Stimulated activated CD8-positive, alpha-beta memory T cell treated with anti-CD3 and anti-CD28 coated beads, Interleukin-12 subunit alpha, Interleukin-12 subunit beta, amount 100 ng/mL, for 24 hours (primary cell): ENCODE results near the gene SLC8A2.

Experiments used
- DNase-seq: peaks from one replicate; pipeline ENCODE4 v3.0.0-alpha.2; 2020; ENCODE audit errors: extremely low read depth

The SLC8A2 gene

GRCh38 chr19:47471733-47472457 is at the start of gene SLC8A2:
TSS of gene SLC8A2 (minus strand) at chr19:47471893. CDS start at chr19:47466403, 5,490 bp downstream.
- peak; percentile 19 for DNase-seq

DNA sequence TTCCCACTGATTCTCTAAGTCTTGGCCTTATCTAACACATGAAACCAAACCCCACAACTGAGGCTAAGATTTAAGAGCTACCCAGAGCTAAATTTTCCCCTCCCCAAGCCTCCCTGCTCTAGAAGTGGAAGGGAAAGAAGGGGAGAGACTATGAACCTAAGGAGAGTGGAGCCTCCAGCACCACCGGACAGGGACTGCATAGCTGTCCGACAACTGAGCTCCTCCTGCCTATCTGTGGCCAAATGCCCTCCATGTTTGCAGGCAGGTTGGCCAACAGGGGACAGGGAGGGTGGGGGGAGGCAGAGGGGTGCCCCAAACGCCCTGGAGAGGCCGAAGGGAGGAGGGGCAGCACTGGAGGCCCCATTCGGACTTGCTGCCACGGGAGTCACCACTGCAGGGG is 49.1 kb upstream of the SLC8A2 start:
- DNase-seq, result no peak

- DNase-seq, result no peak
Measured at GRCh38 chr19:47520343-47520806, 48.7 kb upstream of the SLC8A2 start.

DNA sequence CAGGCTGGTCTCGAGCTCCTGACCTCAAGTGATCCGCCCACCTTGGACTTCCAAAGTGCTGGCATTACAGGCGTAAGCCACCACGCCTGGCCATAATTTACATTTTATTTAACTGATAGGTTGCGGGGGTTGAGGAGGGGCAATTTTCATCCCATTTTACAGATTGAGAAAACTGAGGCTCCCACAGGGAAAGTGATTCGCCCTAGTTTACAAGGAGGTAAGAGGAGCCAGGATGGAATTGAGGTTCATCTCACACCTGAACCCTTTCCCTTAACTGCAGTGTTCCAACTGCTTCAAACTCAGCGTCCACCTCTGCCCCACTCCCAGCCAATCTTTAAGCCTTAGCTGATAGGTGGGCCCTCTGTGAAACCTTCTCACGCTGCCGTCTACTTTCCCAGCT is 47.2 kb upstream of the SLC8A2 start:
- no peak for DNase-seq

GRCh38 chr19:47518139-47518538 is 46.4 kb upstream of the SLC8A2 start:
- DNase-seq, result peak; percentile 31

DNA sequence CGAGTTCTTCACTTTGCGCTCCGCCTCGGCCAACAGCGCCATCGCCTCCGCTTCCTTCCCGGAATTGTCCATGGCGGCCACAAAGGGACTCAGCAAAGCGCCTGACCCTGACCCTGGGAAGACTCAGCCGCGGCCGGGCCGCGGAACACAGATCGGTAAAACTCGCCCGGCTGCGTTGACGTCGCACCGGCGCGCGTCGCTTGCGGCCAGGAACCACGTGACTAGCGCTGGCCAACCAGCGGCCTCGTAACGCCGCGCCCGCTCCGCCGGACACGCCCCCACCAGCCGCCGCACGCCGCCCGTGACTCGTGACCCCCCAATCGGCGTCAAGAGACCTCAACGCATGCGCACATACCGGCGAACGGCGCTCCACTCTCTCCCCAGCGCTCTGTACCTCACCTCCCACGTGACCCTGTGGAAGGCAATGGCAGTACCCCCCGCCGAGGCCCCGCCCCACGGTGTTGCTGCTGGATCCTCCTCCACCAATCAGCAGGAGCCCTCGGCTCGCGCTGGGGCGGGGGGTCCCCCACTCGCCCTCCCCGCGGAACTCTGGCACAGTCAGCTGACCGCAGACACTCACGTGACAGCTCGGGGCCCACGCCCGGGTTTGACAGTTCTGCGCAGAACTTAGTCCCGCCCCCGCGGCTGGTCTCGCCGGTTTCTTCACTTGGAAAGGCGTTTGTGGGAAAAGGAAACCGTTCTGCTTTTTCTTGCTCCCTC is 43.3 kb upstream of the SLC8A2 start, which contains the start of gene NAPA:
Gene NAPA (minus strand): TSS at position 195 of the 720 bp plus-strand sequence. CDS start 123 bp downstream, at position 72.
- peak; percentile 100 for DNase-seq

- DNase-seq, result no peak
Measured at GRCh38 chr19:47514151-47514868, 42.6 kb upstream of the SLC8A2 start.

GRCh38 chr19:47512948-47513319 is 41.2 kb upstream of the SLC8A2 start:
- DNase-seq, result no peak

- no peak for DNase-seq
Measured at GRCh38 chr19:47512183-47512947, 40.7 kb upstream of the SLC8A2 start.

DNA sequence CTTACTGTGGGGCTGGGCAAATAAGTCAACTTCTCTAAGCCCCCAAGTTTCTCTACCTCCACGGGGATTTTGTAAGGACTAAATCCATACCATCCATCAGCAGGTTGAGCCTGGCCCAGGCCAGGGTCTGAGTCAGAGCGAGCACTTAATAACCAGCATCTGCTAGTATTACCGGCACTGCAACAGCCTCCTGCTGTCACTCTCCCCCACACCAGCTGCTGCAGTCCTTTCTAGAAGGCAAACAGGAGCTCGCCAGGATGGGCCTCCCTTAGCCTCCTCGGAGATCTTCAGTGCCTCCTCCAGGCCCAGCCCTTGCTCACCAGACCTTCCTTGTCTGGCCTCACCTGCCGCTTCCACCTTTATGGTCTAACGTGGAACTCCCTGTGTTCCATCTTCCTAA is 40.0 kb upstream of the SLC8A2 start:
- no peak for DNase-seq

GRCh38 chr19:47511128-47511517 is 39.4 kb upstream of the SLC8A2 start:
- DNase-seq, result no peak

- DNase-seq, result no peak
Measured at GRCh38 chr19:47510516-47511127, 38.9 kb upstream of the SLC8A2 start.

GRCh38 chr19:47509973-47510372 is 38.3 kb upstream of the SLC8A2 start:
- DNase-seq, result no peak

DNA sequence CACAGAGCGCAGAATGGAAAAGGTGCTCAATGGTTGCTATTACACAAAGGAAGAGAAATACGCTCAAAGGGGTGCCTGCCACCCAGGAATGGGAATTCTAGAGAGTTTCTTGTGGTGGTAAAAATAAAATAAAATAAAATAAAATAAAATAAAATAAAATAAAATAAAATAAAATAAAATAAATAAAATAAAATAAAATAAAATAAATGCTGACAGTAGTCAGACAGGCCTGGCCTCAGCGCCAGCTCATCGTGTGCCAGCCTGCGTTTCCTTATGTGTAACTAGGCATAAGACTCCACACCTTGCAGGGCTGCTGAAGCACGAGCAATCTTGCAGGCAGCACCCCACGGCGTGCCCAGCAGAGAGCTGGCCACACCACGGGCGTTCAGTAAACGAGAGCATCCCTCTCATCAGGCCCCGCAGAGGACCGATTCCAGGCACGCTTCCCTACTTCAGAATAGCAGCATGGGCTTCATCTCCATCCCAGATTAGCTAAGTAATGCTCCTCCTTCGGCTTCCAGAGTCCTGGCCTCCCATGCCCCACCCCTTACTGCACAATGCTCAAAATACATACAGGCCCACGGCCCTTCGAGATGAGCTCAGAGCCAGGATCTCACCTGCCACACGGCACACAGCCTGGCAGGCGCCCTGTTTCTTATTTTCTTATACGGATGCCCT is 37.6 kb upstream of the SLC8A2 start:
- DNase-seq, result no peak

DNA sequence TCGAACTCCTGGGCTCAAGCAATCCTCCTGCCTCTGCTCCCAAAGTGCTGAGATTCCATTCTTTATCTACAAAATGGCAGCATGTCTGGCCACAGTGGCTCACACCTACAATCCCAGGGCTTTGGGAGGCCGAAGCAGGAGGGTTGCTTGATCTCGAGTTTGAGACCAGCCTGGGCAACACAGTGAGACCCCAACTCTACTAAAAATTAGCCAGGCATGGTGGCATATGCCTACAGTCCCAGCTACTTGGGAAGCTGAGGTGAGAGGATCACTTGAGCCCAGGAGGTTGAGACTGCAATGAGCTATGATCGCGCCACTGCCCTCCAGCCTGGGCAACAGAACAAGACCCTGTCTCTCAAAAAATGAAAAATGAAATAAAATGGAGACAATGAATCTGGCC is 37.0 kb upstream of the SLC8A2 start:
- no peak for DNase-seq

DNA sequence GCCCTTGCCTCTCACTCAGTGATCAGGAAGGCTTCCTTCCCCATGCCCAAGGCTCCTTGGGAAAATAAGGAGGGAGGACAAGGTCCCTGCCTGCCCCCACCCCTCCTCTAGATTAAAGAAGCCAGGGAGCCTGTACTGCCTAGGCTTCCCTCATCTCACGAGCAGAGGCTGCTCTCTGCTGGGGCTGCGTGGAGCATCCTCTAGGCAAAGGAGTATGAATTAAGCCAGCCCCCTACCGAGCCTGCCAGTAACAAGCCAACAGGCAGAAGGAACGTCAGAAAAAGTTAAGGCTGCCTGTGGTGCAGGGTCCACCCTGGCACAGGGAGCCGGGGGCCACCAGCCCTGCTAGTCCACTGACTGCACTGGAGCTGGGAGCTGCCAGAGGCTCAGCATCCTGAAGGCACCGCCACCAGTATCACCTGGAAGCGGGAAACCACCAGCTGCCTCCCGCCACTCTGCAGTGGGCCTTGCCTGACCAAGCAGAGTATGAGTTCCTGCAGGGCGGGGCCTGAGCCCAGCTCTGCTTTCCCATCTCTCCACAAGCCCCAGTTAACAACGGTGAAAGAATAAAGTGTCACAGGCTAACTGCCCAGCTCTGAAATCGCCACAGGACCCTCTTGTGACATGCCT is 36.3 kb upstream of the SLC8A2 start:
- no peak for DNase-seq

DNA sequence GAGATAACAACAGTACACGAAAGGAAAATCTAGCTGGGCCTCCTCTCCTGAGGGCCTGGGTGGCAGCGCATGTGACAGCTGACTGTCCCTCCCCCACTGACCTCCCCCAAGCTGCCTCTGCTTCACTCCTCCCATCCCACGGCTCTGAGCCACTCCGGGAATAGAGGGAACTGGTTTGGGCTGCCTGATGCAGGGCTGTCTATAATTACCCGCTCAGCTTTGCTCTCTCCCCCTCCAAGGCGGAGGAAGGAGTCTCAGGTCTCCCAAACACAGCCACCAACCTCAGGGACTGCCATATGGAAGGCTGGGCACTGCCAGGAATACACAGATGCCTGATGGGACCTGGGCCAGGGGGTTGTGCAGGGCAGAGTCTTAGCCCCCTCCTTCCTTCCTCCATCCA is 35.3 kb upstream of the SLC8A2 start:
- no peak for DNase-seq

DNA sequence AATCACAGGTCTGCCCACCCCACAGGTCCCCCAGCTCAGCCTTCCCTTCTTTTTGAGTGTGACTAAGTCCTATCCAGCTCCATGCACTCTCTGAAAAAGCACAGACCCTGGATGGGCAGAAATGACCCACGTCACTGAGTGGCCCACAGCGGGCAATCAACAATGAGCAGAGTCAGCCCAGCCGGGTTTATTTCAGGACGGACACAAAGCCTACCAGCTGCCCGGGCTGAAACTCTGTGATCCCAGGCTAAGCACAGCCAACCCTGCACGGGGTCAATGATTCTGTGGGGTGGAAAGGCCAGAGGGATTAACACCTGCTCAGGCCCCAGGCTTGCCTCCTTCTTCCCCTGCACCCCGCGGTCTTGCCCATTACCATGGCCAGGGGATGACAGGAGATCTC is 34.8 kb upstream of the SLC8A2 start:
- DNase-seq, result no peak

DNA sequence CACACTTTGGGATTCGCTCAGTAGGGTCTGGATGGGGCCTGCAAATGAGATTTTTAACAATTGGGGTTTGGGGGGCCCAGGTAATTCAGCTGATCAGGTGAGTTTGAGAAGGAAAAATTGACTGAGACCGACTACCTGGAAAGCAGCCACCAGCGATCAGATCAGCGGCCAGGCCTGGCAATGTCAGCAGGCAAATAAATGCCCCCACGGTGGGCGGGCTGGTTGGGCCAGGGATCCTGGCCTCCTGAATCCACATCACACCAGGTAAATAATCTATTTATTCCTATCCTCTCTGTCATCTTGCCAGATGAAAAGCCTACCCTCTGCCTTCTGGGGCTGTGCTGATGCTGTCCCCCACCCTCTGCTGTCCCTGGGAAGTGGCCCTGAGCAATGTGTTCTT is 33.8 kb upstream of the SLC8A2 start:
- no peak for DNase-seq

GRCh38 chr19:47503826-47504150 is 32.1 kb upstream of the SLC8A2 start:
- DNase-seq, result no peak
